ENCODE data around the gene DLG1. TPM values are rescaled to one million over a fixed set of nuclear protein-coding genes. Genes with fewer than 3 reads are reported as not detected.
A peak's percentile ranks its signal among the peaks of the same experiment; 100 is the strongest.

DLG1 gene
- total and polyA plus RNA-seq, 2 donors (not counting 1 experiment from before 2014, with no cell fraction given): 47.7 to 53.0 TPM

- Histone ChIP-seq H3K4me1 (ENCODE audit: control insufficient read depth, extremely low read depth, insufficient read depth, low read length) (peaks cover 5% of the 10 kb centered on the region), H3K27ac (ENCODE audit: insufficient read depth, low read length) (peak overlapping the region; percentile 78), H3K4me2 (ENCODE audit: extremely low read depth, insufficient read depth, low read length) (peak overlapping the region; percentile 76), H4K20me1 (ENCODE audit: control insufficient read depth, extremely low read depth, insufficient read depth, low read length) (no peaks in the 10 kb centered on the region), H3K9me3 (ENCODE audit: control insufficient read depth, insufficient read depth, low read depth, low read length) (no peaks in the 10 kb centered on the region), H2AFZ (ENCODE audit: low read length) (peak overlapping the region; percentile 69), H3K27me3 (ENCODE audit: control insufficient read depth, insufficient read depth, low read length) (no peaks in the 10 kb centered on the region), H3K79me2 (ENCODE audit: control insufficient read depth, insufficient read depth, low read length) (peaks cover 15% of the 10 kb centered on the region), H3K36me3 (ENCODE audit: control insufficient read depth, insufficient read depth, low read length) (no peaks in the 10 kb centered on the region), H3K4me3 (replicated peaks in 1 of 4; ENCODE audit: control extremely low read depth in 1 of 4, insufficient read depth in 1 of 4, low read depth in 3 of 4, low read length in 4 of 4) (peak overlapping the region; percentile 53 to 96 (median 76)), H3K9ac (ENCODE audit: insufficient read depth, low read length) (peak overlapping the region; percentile 73)
- peak; percentile 80 to 86 for DNase-seq (ENCODE audit: low read depth in 2 of 2)
- TF ChIP-seq, protein P1, sequence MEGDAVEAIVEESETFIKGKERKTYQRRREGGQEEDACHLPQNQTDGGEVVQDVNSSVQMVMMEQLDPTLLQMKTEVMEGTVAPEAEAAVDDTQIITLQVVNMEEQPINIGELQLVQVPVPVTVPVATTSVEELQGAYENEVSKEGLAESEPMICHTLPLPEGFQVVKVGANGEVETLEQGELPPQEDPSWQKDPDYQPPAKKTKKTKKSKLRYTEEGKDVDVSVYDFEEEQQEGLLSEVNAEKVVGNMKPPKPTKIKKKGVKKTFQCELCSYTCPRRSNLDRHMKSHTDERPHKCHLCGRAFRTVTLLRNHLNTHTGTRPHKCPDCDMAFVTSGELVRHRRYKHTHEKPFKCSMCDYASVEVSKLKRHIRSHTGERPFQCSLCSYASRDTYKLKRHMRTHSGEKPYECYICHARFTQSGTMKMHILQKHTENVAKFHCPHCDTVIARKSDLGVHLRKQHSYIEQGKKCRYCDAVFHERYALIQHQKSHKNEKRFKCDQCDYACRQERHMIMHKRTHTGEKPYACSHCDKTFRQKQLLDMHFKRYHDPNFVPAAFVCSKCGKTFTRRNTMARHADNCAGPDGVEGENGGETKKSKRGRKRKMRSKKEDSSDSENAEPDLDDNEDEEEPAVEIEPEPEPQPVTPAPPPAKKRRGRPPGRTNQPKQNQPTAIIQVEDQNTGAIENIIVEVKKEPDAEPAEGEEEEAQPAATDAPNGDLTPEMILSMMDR (conservative IDR thresholded peaks at IDR 0.05 in 1 of 2, IDR thresholded peaks at IDR 0.05 in 1 of 2; ENCODE audit: low read depth in 1 of 2, low read length in 2 of 2): no peak
- no peak for TF ChIP-seq EZH2 (IDR thresholded peaks at IDR 0.05; ENCODE audit: low read length, missing control alignments)
Measured at GRCh38 chr3:197297476-197298340, 704 bp downstream of the DLG1 start.

DNA sequence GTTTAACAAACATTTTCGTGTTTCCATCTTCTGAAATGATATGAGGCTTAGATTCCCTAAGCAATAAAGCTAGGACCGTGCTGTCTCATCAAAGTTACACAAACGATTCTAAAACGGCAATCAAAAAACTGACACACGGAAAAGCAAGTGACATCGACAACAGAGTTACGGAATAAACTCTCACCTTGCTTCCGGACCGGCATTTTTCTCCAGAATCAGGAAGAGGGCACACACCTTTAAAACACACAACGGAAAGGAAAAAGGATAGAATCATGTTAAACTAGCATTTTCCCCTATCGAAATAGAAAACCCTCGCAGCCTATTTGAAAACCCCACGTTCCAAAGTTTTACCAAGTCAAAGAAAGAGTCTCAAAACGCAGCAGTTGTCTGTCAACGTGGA, 1.4 kb downstream of the DLG1 start:
- peak overlapping the region; percentile 76 for H3K4me2 ChIP-seq (ENCODE audit: extremely low read depth, insufficient read depth, low read length)
- H3K27ac ChIP-seq (ENCODE audit: insufficient read depth, low read length): peak overlapping the region; percentile 78
- DNase-seq (ENCODE audit: low read depth in 2 of 2): no peak
- no peaks in the 10 kb centered on the region for H3K9me3 ChIP-seq (ENCODE audit: control insufficient read depth, insufficient read depth, low read depth, low read length)
- TF ChIP-seq, protein P1 (conservative IDR thresholded peaks at IDR 0.05 in 1 of 2, IDR thresholded peaks at IDR 0.05 in 1 of 2; ENCODE audit: low read depth in 1 of 2, low read length in 2 of 2): no peak
- no peak for TF ChIP-seq EZH2 (IDR thresholded peaks at IDR 0.05; ENCODE audit: low read length, missing control alignments)
- peak overlapping the region; percentile 53 to 96 (median 76) for H3K4me3 ChIP-seq (replicated peaks in 1 of 4; ENCODE audit: control extremely low read depth in 1 of 4, insufficient read depth in 1 of 4, low read depth in 3 of 4, low read length in 4 of 4)
- H3K79me2 ChIP-seq (ENCODE audit: control insufficient read depth, insufficient read depth, low read length): peaks cover 19% of the 10 kb centered on the region
- no peak overlapping the region for H2AFZ ChIP-seq (ENCODE audit: low read length)
- no peaks in the 10 kb centered on the region for H3K36me3 ChIP-seq (ENCODE audit: control insufficient read depth, insufficient read depth, low read length)
- H3K9ac ChIP-seq (ENCODE audit: insufficient read depth, low read length): peak overlapping the region; percentile 73
- H3K4me1 ChIP-seq (ENCODE audit: control insufficient read depth, extremely low read depth, insufficient read depth, low read length): peaks cover 5% of the 10 kb centered on the region
- H3K27me3 ChIP-seq (ENCODE audit: control insufficient read depth, insufficient read depth, low read length): no peaks in the 10 kb centered on the region
- no peaks in the 10 kb centered on the region for H4K20me1 ChIP-seq (ENCODE audit: control insufficient read depth, extremely low read depth, insufficient read depth, low read length)

GRCh38 chr3:197296545-197296944, 1.9 kb downstream of the DLG1 start:
- peaks cover 20% of the 10 kb centered on the region for H3K79me2 ChIP-seq (ENCODE audit: control insufficient read depth, insufficient read depth, low read length)
- no peak overlapping the region for H3K9ac ChIP-seq (ENCODE audit: insufficient read depth, low read length)
- DNase-seq (ENCODE audit: low read depth in 2 of 2): no peak
- H3K4me2 ChIP-seq (ENCODE audit: extremely low read depth, insufficient read depth, low read length): peak overlapping the region; percentile 76
- H4K20me1 ChIP-seq (ENCODE audit: control insufficient read depth, extremely low read depth, insufficient read depth, low read length): no peaks in the 10 kb centered on the region
- H3K27me3 ChIP-seq (ENCODE audit: control insufficient read depth, insufficient read depth, low read length): no peaks in the 10 kb centered on the region
- no peaks in the 10 kb centered on the region for H3K36me3 ChIP-seq (ENCODE audit: control insufficient read depth, insufficient read depth, low read length)
- H3K9me3 ChIP-seq (ENCODE audit: control insufficient read depth, insufficient read depth, low read depth, low read length): no peaks in the 10 kb centered on the region
- H3K4me1 ChIP-seq (ENCODE audit: control insufficient read depth, extremely low read depth, insufficient read depth, low read length): peaks cover 5% of the 10 kb centered on the region
- no peak for TF ChIP-seq EZH2 (IDR thresholded peaks at IDR 0.05; ENCODE audit: low read length, missing control alignments)
- TF ChIP-seq, protein P1 (conservative IDR thresholded peaks at IDR 0.05 in 1 of 2, IDR thresholded peaks at IDR 0.05 in 1 of 2; ENCODE audit: low read depth in 1 of 2, low read length in 2 of 2): no peak
- peak overlapping the region; percentile 53 to 96 (median 76) for H3K4me3 ChIP-seq (replicated peaks in 1 of 4; ENCODE audit: control extremely low read depth in 1 of 4, insufficient read depth in 1 of 4, low read depth in 3 of 4, low read length in 4 of 4)
- H2AFZ ChIP-seq (ENCODE audit: low read length): no peak overlapping the region
- H3K27ac ChIP-seq (ENCODE audit: insufficient read depth, low read length): peak overlapping the region; percentile 78

Data from fibroblast of lung (primary cell).